Vagina (tissue), 2 donors: Measurements from ENCODE around the gene PRR19.

Source experiments
- POLR2A ChIP-seq, 2 donors: fragments of 450-650 bp; IDR thresholded peaks; one replicate each; pipeline ENCODE4 v1.6.1; 2017; ENCODE audit warnings: antibody characterized with exemption in 2 of 2, mild to moderate bottlenecking in 2 of 2, moderate library complexity in 2 of 2
- POLR2AphosphoS5 ChIP-seq, 2 donors: sonication (generic); formaldehyde crosslinking; IDR thresholded peaks; one replicate each; pipeline ENCODE4 v1.9.0; 2017; ENCODE audit warnings: antibody characterized with exemption in 2 of 2, mild to moderate bottlenecking in 2 of 2, low read depth in 1 of 2; ENCODE audit not compliant: insufficient read depth in 1 of 2
- TF ChIP-seq, protein P1 (sequence below), 3 experiments: fragments of 450-650 bp in 2 of 3; fragments of 200-600 bp in 1 of 3; sonication (generic) in 1 of 3; IDR thresholded peaks; one replicate each; pipeline ENCODE4 v1.5.1; 2017 to 2019; ENCODE audit warnings: antibody characterized with exemption in 3 of 3, mild to moderate bottlenecking in 2 of 3, moderate library complexity in 2 of 3

DNA sequence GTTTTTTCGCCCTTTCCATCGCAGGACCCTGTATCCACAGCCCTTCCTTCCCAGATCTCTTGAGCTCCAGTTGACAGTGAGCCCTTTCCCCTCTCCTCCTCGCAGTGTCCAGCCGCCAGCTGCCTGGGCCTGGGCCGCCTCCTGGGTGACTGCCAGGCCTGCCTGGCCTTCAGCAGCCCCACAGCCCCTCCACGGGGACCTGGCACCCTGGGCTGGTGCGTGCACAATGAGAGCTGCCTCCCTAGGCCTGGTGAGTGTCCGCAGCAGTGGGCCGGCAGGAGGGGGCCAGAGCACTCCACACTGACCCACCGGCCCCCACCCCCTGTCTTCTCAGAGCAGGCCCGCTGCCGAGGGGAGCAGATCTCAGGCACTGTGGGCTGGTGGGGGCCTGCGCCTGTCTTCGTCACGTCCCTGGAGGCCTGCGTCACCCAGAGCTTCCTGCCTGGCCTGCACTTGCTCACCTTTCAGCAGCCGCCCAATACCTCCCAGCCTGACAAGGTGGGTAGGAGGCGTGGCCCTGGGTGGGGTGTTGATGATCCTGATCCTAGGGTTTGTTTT lies 42.5 kb downstream of the PRR19 start:
- TF ChIP-seq, protein P1, sequence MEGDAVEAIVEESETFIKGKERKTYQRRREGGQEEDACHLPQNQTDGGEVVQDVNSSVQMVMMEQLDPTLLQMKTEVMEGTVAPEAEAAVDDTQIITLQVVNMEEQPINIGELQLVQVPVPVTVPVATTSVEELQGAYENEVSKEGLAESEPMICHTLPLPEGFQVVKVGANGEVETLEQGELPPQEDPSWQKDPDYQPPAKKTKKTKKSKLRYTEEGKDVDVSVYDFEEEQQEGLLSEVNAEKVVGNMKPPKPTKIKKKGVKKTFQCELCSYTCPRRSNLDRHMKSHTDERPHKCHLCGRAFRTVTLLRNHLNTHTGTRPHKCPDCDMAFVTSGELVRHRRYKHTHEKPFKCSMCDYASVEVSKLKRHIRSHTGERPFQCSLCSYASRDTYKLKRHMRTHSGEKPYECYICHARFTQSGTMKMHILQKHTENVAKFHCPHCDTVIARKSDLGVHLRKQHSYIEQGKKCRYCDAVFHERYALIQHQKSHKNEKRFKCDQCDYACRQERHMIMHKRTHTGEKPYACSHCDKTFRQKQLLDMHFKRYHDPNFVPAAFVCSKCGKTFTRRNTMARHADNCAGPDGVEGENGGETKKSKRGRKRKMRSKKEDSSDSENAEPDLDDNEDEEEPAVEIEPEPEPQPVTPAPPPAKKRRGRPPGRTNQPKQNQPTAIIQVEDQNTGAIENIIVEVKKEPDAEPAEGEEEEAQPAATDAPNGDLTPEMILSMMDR (IDR thresholded peaks at IDR 0.05): no peak
- no peak for TF ChIP-seq POLR2A (IDR thresholded peaks at IDR 0.05)
- TF ChIP-seq POLR2AphosphoS5 (IDR thresholded peaks at IDR 0.05; ENCODE audit: insufficient read depth in 1 of 2, low read depth in 1 of 2): no peak
